Activated CD8-positive, alpha-beta memory T cell treated with anti-CD3 and anti-CD28 coated beads, Interleukin-2, amount 50 U/mL, for 24 hours (primary cell): ENCODE results near the gene RGS17.
"Not testable (repeated sequence)": the region's sequence is repeated elsewhere in the genome, so short reads cannot be mapped to it uniquely, and the experiment has no call there.

Experiments used
- DNase-seq: peaks from one replicate; pipeline ENCODE4 v3.0.0-alpha.2; 2020; ENCODE audit errors: extremely low read depth

Gene RGS17, protein sequence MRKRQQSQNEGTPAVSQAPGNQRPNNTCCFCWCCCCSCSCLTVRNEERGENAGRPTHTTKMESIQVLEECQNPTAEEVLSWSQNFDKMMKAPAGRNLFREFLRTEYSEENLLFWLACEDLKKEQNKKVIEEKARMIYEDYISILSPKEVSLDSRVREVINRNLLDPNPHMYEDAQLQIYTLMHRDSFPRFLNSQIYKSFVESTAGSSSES

GRCh38 chr6:153131037-153131981 lies at the start of gene RGS17:
Gene RGS17, minus strand, starts transcription at chr6:153131282. Its CDS starts 87,264 bp downstream, at chr6:153044018.
- no peak for DNase-seq

DNA sequence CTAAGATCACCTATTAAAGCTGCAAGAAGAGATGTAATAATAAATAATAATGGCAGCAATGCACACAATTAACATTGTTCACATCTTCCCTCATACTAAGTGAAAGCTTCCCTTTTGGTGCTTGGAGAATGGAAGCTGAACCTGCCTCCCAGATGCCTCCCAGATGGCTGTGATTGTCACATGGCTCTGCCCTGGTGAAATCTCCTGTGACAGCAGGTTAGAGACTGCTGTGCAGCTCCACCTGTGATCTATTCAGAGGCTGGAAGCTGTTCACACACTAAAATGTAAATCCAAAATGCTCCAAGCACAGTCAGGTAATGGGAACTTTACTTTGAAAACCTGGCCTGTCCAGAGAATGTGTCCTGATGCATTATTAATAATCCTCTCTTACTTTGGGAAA lies 41.7 kb upstream of the RGS17 start:
- DNase-seq = no peak

GRCh38 chr6:153170511-153170910 lies 39.4 kb upstream of the RGS17 start:
- DNase-seq = no peak

DNA sequence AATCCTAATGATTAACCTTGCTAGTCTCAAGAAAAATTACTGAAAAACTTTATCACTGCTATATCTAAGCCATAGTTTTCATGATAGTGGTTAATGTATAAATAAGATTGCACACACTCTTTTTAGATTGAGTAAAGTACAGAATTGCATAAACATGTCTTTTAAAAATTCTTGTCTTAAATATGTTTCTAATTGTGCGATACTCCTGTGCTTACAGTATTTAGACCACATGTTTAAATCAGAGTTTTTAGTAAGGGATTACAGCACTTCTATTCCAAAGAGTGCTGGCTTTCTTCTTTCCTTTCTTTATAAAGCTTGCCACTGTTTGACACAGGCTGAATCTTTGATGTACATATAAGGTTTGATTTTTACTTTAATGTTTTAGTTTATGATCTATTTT lies 36.8 kb upstream of the RGS17 start:
- DNase-seq = no peak

DNA sequence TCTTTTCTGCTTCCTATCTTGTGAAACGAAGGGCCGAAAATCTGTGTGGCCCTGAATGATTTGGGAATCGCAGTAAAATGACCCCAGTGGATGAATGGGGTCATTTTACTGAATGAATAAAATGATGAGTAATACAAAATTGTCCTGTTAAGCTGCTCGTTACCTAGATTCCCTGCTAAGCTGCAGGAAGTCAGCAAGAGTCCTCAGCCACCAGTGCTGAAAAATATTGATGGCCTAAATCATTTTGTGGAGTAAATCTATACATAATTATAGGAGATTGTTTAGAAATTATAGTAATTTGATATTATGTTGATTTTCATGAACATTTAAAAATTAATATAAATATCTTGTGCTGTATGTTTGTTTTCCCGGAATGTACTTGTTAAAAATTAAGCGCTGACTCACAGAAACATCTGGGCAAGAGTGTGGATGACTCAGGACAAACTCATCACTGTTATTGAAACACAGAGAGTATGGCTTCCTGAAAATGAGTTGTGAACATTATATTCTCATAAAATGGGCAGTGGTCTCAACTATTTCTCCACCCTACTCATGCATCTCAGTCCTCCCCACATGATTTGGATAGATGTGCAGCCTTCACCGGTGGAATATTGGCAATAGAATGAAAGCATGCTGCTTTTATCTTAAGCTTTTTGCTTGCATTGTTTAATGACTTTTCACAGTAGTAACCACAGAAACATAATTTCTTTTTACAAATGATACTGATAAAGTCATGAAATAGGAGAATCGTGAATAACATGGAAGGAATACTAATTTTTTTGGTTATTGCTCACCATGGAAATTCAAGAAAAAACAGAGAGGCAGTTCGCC lies 36.2 kb upstream of the RGS17 start:
- no peak for DNase-seq

GRCh38 chr6:153162646-153163045 lies 31.6 kb upstream of the RGS17 start:
- DNase-seq = no peak

- no peak for DNase-seq
These were observed 31.1 kb upstream of the RGS17 start for GRCh38 chr6:153162172-153162571.

- DNase-seq = no peak
These were observed 29.1 kb upstream of the RGS17 start for GRCh38 chr6:153160221-153160620.

GRCh38 chr6:153150752-153151440 lies 19.8 kb upstream of the RGS17 start:
- no peak for DNase-seq

DNA sequence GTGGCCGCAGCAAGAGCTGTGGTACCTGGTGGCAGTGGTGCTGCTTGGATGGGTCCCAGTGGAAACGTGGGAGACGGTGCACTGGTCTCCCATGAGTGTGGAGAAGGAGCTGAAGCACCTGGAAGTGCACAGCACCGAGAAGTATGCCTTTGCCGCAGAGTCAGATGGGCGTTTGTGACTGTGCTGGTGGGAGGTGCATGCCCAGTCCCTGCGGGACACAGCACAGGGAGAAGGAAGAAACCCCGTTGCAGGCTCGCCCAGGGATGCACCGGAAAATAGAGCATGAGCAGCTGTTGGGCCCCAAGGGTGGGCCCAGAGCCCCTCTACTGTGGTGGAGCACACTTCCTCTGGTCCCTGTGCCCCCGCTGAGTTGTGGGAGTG lies 19.3 kb upstream of the RGS17 start:
- DNase-seq = no peak

- DNase-seq = no peak
These were observed 18.8 kb upstream of the RGS17 start for GRCh38 chr6:153149891-153150290.

GRCh38 chr6:153146413-153146812 lies 15.3 kb upstream of the RGS17 start:
- no peak for DNase-seq

- DNase-seq = no peak
These were observed 14.5 kb upstream of the RGS17 start for GRCh38 chr6:153145591-153145990.

- no peak for DNase-seq
These were observed 12.1 kb upstream of the RGS17 start for GRCh38 chr6:153143200-153143599.

GRCh38 chr6:153140299-153140698 lies 9.2 kb upstream of the RGS17 start:
- no peak for DNase-seq

DNA sequence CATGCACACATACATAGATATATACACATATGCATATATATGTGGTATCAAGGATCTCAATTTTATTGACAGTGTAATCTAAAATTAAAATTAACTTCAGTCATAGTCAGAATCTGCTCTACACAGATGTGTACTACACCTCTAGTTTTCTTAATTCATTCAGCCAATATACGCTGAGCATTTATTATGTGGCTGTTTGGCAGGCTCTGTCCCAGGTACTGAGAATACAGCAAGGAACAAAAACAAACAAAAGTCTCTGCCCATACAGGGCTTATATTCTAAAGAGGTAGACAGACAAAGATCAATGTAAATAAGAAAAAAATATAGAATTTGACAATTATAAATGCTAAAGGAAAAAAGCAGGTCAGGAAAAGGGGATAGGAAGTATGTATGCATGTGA lies 7.8 kb upstream of the RGS17 start:
- no peak for DNase-seq

- no peak for DNase-seq
These were observed 4.6 kb upstream of the RGS17 start for GRCh38 chr6:153135681-153136080.

GRCh38 chr6:153133667-153134066 lies 2.6 kb upstream of the RGS17 start:
- not testable (repeated sequence) for DNase-seq

DNA sequence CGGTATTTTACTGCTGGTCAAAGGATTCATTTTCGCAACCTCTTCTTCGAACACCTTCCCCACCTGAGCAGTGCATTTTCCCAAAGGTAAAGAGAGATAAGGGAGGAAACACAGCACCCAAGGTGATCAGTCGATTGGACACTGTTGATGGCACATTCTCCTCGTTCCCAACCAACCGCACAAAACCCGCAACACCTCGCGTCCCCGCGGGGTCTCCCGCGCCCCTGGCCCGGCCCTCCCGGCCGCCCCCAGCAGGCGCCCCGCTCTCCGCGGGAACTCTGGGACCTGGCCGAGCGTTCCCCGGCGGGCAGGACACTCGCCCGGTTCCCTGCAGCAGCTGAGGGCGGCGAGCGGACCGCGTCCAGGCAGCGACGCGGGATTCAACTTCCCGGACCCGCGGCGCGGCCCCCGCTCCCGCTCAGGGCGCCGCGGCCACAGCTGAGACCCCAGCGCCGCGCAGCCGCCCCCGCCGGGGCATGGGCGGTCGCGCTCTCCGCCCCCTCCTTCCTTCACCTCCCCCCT lies 506 bp downstream of the RGS17 start:
- DNase-seq = no peak

GRCh38 chr6:153129873-153130514 lies 1.1 kb downstream of the RGS17 start:
- DNase-seq = no peak

- DNase-seq = no peak
These were observed 4.9 kb downstream of the RGS17 start for GRCh38 chr6:153126218-153126617.
